Gastrocnemius medialis (tissue), 4 donors: ENCODE data around the gene ITGAL. TPM values are rescaled to one million over a fixed set of nuclear protein-coding genes. Genes with fewer than 3 reads are reported as not detected.
A peak's percentile ranks its signal among the peaks of the same experiment; 100 is the strongest.

Source experiments
- ATAC-seq, 2 donors: fragments of 150-250 bp; one replicate each; pipeline ENCODE4 v1.9.1; 2016
- DNase-seq, 2 donors: peaks; one replicate each; pipeline ENCODE4 v3.0.0-alpha.2; 2019
- H3K27ac ChIP-seq, 4 donors: fragments of 200-600 bp; sonication (generic); 1 replicate in 1 of 4; 2 replicates in 3 of 4; pipeline ENCODE4 v1.5.1; 2016 to 2018; ENCODE audit warnings: mild to moderate bottlenecking in 2 of 4, moderate library complexity in 1 of 4
- H3K27me3 ChIP-seq, 3 donors: fragments of 200-600 bp; sonication (generic) in 2 of 3; 1 replicate in 1 of 3; 2 replicates in 2 of 3; pipeline versions ENCODE4 v1.5.1 to v1.6.0; 2016 to 2019; ENCODE audit warnings: mild to moderate bottlenecking in 1 of 3, moderate library complexity in 1 of 3
- H3K36me3 ChIP-seq, 2 donors: fragments of 200-600 bp; sonication (generic) in 1 of 2; one replicate each; pipeline ENCODE4 v1.5.1; 2017 to 2018
- H3K4me1 ChIP-seq, 2 donors: fragments of 200-600 bp; sonication (generic) in 1 of 2; one replicate each; pipeline ENCODE4 v1.5.1; 2016 to 2017; ENCODE audit warnings: mild to moderate bottlenecking in 2 of 2
- H3K4me3 ChIP-seq, 4 donors: fragments of 200-600 bp; sonication (generic) in 3 of 4; 1 replicate in 1 of 4; 2 replicates in 3 of 4; pipeline ENCODE4 v1.5.1; 2016 to 2019; ENCODE audit warnings: mild to moderate bottlenecking in 2 of 4
- H3K9me3 ChIP-seq, 3 donors: fragments of 200-600 bp; sonication (generic) in 2 of 3; 1 replicate in 1 of 3; 2 replicates in 2 of 3; pipeline ENCODE4 v1.5.1; 2016 to 2019
- CTCF ChIP-seq, 5 experiments: fragments of 450-650 bp in 3 of 5; fragments of 200-600 bp in 2 of 5; sonication (generic) in 2 of 5; IDR thresholded peaks in 4 of 5; conservative IDR thresholded peaks in 1 of 5; 1 replicate in 4 of 5; 2 replicates in 1 of 5; pipeline ENCODE4 v1.5.1; 2016 to 2019; ENCODE audit warnings: antibody characterized with exemption in 5 of 5, mild to moderate bottlenecking in 3 of 5, moderate library complexity in 3 of 5
- POLR2A ChIP-seq, 2 donors: fragments of 450-650 bp; IDR thresholded peaks; one replicate each; pipeline ENCODE4 v1.6.1; 2017; ENCODE audit warnings: antibody characterized with exemption in 2 of 2, mild to moderate bottlenecking in 2 of 2, moderate library complexity in 2 of 2
- in situ Hi-C, 4 donors: fragments of 200-750 bp; cut with MboI; loops; one replicate each; pipeline versions ENCODE4 v1.15.0 to v1.8.0; 2017; ENCODE audit warnings: low sequenced_read_pairs in 4 of 4
- intact Hi-C: fragments of 100-400 bp; cut with DNase I; formaldehyde crosslinking; loops from one replicate; pipeline ENCODE4 v1.15.1; 2023; ENCODE audit warnings: low total_unique reads
- total RNA-seq, 4 donors: library from RNA; depleted of rRNA; stranded (reverse); fragments of >200 nt; gene quantifications; one replicate each; pipeline versions ENCODE4 v1.1.0 to v1.2.3, GENCODE V29; 2016

Gene ITGAL
- total RNA-seq, 4 donors from 2014 or later, result 0.16 to 1.9 (median 0.86) TPM; not detected in 1

- TF ChIP-seq POLR2A (IDR thresholded peaks at IDR 0.05) (no peak), CTCF (IDR thresholded peaks at IDR 0.05 in 4 of 5, conservative IDR thresholded peaks at IDR 0.05 in 1 of 5) (no peak)
- in situ Hi-C loops, result loop anchor here in 2 of 4 donors (10.0 kb wide), 2 partner anchors 86 to 96 kb away; partner anchors contain the start of genes DCTPP1 (in 1 of the 2) and SEPHS2 (in 1 of the 2)
- Histone ChIP-seq H3K27ac (peak overlapping the region in 3 of 4 donors; percentile 30 to 96 (median 43)), H3K27me3 (no peaks in the 10 kb centered on the region), H3K4me1 (peaks cover 34 to 40% of the 10 kb centered on the region in 2 donors), H3K9me3 (no peaks in the 10 kb centered on the region), H3K36me3 (peaks cover 0 to 10% of the 10 kb centered on the region in 2 donors), H3K4me3 (no peak overlapping the region)
- DNase-seq, result no peak
- ATAC-seq, result no peak
- intact Hi-C loops, result loop anchor here (10.0 kb wide), 1 partner anchor 536 kb away; the partner anchor contains the start of genes HIRIP3 and INO80E
Observed at GRCh38 chr16:30530163-30531037, 57.9 kb downstream of the ITGAL start.

DNA sequence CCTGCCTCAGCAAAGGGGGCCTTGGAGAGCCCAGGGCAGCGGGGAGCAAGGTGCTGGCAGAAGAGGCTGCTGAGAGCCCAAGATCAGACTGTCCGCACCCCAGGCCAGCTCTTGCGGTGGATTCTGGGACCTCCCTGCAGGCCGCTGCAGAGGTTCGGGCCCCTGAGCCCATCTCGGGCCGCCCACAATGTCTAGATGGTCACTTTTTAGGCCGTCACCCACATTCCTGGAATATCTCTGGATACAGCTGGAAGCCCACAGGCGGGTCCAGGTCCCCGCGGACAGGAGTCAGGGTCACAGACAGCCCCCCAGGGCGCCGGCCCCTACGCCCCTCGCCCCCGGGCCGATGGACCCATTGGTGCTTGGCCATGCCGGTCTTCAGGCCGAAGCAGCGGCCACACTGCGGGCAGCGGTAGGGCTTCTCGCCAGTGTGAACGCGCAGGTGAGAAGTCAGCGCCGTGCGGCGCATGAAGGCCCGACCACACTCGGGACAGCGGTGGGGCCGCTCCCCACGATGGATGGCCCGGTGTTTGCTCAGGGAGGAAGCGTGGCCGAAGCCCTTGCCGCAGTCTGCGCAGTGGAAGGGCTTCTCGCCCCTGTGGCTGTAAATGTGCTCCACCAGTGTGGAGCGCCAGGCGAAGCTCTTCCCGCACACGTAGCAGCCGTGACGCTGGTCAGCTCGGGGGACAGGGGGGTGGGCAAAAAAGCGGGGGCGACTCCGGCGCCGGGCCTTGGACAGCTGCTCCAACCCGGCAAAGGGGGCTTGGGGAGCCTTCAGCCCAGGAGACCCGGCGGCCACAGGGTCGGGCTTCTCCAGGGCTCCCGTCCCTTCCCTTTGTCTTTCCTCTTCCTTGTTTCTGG, 60.0 kb downstream of the ITGAL start:
- Histone ChIP-seq H3K9me3 (no peaks in the 10 kb centered on the region), H3K36me3 (peaks cover 0 to 10% of the 10 kb centered on the region in 2 donors), H3K4me1 (peaks cover 39% of the 10 kb centered on the region in 2 donors), H3K27me3 (no peaks in the 10 kb centered on the region), H3K4me3 (no peak overlapping the region), H3K27ac (peak overlapping the region; percentile 90 to 96 (median 94))
- in situ Hi-C loops (loop anchor here in 2 of 4 donors (10.0 kb wide), 2 partner anchors 88 to 98 kb away; partner anchors contain the start of genes DCTPP1 (in 1 of the 2) and SEPHS2 (in 1 of the 2)), intact Hi-C loops (loop anchor here (10.0 kb wide), 1 partner anchor 538 kb away; the partner anchor contains the start of genes HIRIP3 and INO80E)
- no peak for DNase-seq
- ATAC-seq, result no peak
- TF ChIP-seq POLR2A (IDR thresholded peaks at IDR 0.05), result no peak
- TF ChIP-seq CTCF (IDR thresholded peaks at IDR 0.05 in 4 of 5, conservative IDR thresholded peaks at IDR 0.05 in 1 of 5), result no peak

- intact Hi-C loops, result loop anchor here (10.0 kb wide), 1 partner anchor 538 kb away; the partner anchor contains the start of genes HIRIP3 and INO80E
- in situ Hi-C loops, result loop anchor here in 2 of 4 donors (10.0 kb wide), 2 partner anchors 88 to 98 kb away; partner anchors contain the start of genes DCTPP1 (in 1 of the 2) and SEPHS2 (in 1 of the 2)
- H3K9me3 ChIP-seq, result no peaks in the 10 kb centered on the region
- peaks cover 0 to 10% of the 10 kb centered on the region in 2 donors for H3K36me3 ChIP-seq
- peaks cover 33% of the 10 kb centered on the region in 2 donors for H3K4me1 ChIP-seq
- TF ChIP-seq CTCF (IDR thresholded peaks at IDR 0.05 in 4 of 5, conservative IDR thresholded peaks at IDR 0.05 in 1 of 5) (no peak), POLR2A (IDR thresholded peaks at IDR 0.05) (no peak)
- peak overlapping the region; percentile 65 to 88 (median 82) for H3K4me3 ChIP-seq
- DNase-seq (peak in 1 of 2 donors; percentile 51), ATAC-seq (no peak)
- no peaks in the 10 kb centered on the region for H3K27me3 ChIP-seq
- peak overlapping the region; percentile 90 to 96 (median 94) for H3K27ac ChIP-seq
Observed at GRCh38 chr16:30533146-30533522, 60.6 kb downstream of the ITGAL start.

- peaks cover 26 to 30% of the 10 kb centered on the region in 2 donors for H3K4me1 ChIP-seq
- TF ChIP-seq POLR2A (IDR thresholded peaks at IDR 0.05) (no peak), CTCF (IDR thresholded peaks at IDR 0.05 in 4 of 5, conservative IDR thresholded peaks at IDR 0.05 in 1 of 5) (no peak)
- H3K4me3 ChIP-seq, result peak overlapping the region; percentile 65 to 88 (median 82)
- intact Hi-C loops (loop anchor here (10.0 kb wide), 1 partner anchor 539 kb away; the partner anchor contains the start of genes HIRIP3 and INO80E), in situ Hi-C loops (loop anchor here in 2 of 4 donors (10.0 kb wide), 2 partner anchors 89 to 99 kb away; partner anchors contain the start of genes DCTPP1 (in 1 of the 2) and SEPHS2 (in 1 of the 2))
- ATAC-seq, result peak in 1 of 2 donors; percentile 1
- H3K27me3 ChIP-seq, result no peaks in the 10 kb centered on the region
- H3K36me3 ChIP-seq, result peaks cover 0 to 10% of the 10 kb centered on the region in 2 donors
- no peak for DNase-seq
- no peaks in the 10 kb centered on the region for H3K9me3 ChIP-seq
- peak overlapping the region; percentile 90 to 96 (median 94) for H3K27ac ChIP-seq
Observed at GRCh38 chr16:30533748-30534367, 61.3 kb downstream of the ITGAL start.
